SK-N-MC (cell line): Measurements from ENCODE around the gene ZNF618.

ENCODE experiments used
- DNase-seq: peaks from one replicate; pipeline ENCODE4 v3.0.0-alpha.2; 2011; ENCODE audit warnings: low read depth, low spot score
- H3K27ac ChIP-seq: fragments of 200-600 bp; sonication (generic); 2 replicates; pipeline ENCODE4 v1.5.1; 2016; ENCODE audit warnings: mixed run types
- H3K36me3 ChIP-seq: fragments of 200-600 bp; sonication (generic); 2 replicates; pipeline ENCODE4 v1.6.1; 2017; ENCODE audit warnings: antibody characterized with exemption, low read length, mixed read lengths; ENCODE audit not compliant: insufficient read depth
- H3K4me3 ChIP-seq: fragments of 200-600 bp; sonication (generic); 2 replicates; pipeline ENCODE4 v1.5.1; 2016
- H3K9ac ChIP-seq: fragments of 200-600 bp; sonication (generic); 2 replicates; pipeline ENCODE4 v1.8.0; 2017; ENCODE audit warnings: mixed run types, mixed read lengths; ENCODE audit not compliant: insufficient read length
- H3K9me3 ChIP-seq: fragments of 200-600 bp; sonication (generic); 2 replicates; pipeline ENCODE4 v1.6.1; 2017; ENCODE audit warnings: low read depth, mild to moderate bottlenecking, antibody characterized with exemption, low read length, moderate library complexity, mixed read lengths
- EZH2 ChIP-seq: fragments of 200-600 bp; sonication (generic); IDR thresholded peaks from one replicate; pipeline ENCODE4 v1.6.1; 2017; ENCODE audit warnings: antibody characterized with exemption
- FOXP2 ChIP-seq: optimal IDR thresholded peaks from 2 replicates; pipeline ENCODE3; 2011; ENCODE audit warnings: mild to moderate bottlenecking, moderate library complexity; ENCODE audit not compliant: insufficient read depth; ENCODE audit errors: extremely low read length, control extremely low read depth
- POLR2AphosphoS5 ChIP-seq: IDR thresholded peaks from 2 replicates; pipeline ENCODE4 v1.6.1; 2012; ENCODE audit warnings: mild to moderate bottlenecking, low read depth, low read length, borderline replicate concordance

Gene ZNF618

GRCh38 chr9:114046237-114046755, 170.2 kb downstream of the ZNF618 start:
- TF ChIP-seq POLR2AphosphoS5: no peak
- DNase-seq: no peak
- no peaks in the 10 kb centered on the region for H3K9me3 ChIP-seq

GRCh38 chr9:114046875-114047274, 170.8 kb downstream of the ZNF618 start:
- H3K4me3 ChIP-seq: no peak overlapping the region
- no peak overlapping the region for H3K27ac ChIP-seq
- H3K36me3 ChIP-seq: peaks cover 20% of the 10 kb centered on the region; the same call in 1 of the 2 replicates
- H3K9ac ChIP-seq: no peak overlapping the region
- TF ChIP-seq FOXP2 (no peak), POLR2AphosphoS5 (no peak), EZH2 (no peak)
- no peaks in the 10 kb centered on the region for H3K9me3 ChIP-seq
- no peak for DNase-seq

More at GRCh38 chr9:114046237-114046755, 170.2 kb downstream of the ZNF618 start:
- H3K36me3 ChIP-seq: peaks cover 20% of the 10 kb centered on the region; the same call in 1 of the 2 replicates
- H3K27ac ChIP-seq: no peak overlapping the region
- no peak overlapping the region for H3K4me3 ChIP-seq
- H3K9ac ChIP-seq: no peak overlapping the region

- H3K9me3 ChIP-seq: no peaks in the 10 kb centered on the region
- H3K9ac ChIP-seq: no peak overlapping the region
- DNase-seq: no peak
- no peak overlapping the region for H3K27ac ChIP-seq
- H3K36me3 ChIP-seq: peaks cover 20% of the 10 kb centered on the region; the same call in 1 of the 2 replicates
- no peak overlapping the region for H3K4me3 ChIP-seq
- TF ChIP-seq POLR2AphosphoS5 (no peak), FOXP2 (no peak), EZH2 (no peak)
Observed at GRCh38 chr9:114047717-114048116, 171.6 kb downstream of the ZNF618 start.

DNA sequence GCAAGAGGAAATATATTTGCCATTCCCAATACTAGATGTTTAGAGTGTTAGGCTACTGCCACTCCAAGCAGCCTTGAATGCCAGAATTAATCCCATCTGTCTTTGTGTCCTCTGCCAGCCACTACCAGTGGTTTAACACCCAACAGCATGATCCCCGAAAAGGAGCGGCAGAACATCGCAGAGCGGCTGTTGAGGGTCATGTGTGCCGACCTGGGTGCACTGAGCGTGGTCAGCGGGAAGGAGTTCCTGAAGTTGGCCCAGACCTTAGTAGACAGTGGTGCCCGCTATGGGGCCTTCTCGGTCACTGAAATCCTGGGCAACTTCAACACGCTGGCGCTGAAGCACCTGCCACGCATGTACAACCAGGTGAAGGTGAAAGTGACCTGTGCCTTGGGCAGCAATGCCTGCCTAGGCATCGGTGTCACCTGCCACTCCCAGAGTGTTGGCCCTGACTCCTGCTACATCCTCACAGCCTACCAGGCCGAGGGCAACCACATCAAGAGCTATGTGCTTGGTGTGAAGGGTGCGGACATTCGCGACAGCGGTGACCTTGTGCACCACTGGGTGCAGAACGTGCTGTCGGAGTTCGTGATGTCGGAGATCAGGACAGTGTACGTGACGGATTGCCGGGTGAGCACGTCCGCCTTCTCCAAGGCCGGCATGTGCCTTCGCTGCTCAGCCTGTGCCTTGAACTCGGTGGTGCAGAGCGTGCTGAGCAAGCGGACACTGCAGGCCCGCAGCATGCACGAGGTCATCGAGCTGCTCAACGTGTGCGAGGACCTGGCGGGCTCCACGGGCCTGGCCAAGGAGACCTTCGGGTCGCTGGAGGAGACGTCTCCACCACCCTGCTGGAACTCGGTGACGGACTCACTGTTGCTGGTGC, 172.7 kb downstream of the ZNF618 start:
- DNase-seq: no peak
- no peak overlapping the region for H3K4me3 ChIP-seq
- H3K36me3 ChIP-seq: peaks cover 18% of the 10 kb centered on the region; the same call in 1 of the 2 replicates
- no peak overlapping the region for H3K27ac ChIP-seq
- no peak overlapping the region for H3K9ac ChIP-seq
- no peak for TF ChIP-seq FOXP2
- no peaks in the 10 kb centered on the region for H3K9me3 ChIP-seq

DNA sequence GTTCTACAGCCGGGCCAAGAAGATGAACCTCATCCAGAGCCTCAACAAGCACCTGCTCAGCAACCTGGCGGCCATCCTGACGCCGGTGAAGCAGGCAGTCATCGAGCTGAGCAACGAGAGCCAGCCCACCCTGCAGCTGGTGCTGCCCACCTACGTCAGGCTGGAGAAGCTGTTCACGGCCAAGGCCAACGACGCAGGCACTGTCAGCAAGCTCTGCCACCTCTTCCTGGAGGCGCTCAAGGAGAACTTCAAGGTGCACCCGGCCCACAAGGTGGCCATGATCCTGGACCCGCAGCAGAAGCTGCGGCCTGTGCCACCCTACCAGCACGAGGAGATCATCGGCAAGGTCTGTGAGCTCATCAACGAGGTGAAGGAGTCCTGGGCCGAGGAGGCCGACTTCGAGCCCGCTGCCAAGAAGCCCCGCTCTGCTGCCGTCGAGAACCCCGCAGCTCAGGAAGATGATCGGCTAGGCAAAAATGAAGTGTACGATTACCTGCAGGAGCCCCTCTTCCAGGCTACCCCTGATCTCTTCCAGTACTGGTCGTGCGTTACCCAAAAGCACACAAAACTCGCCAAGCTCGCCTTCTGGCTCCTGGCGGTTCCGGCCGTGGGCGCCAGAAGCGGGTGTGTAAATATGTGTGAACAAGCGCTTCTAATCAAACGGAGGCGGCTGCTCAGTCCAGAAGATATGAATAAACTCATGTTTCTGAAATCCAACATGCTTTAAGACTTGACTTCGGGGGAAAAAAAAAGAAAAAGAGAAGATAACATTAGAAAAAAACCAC, 173.5 kb downstream of the ZNF618 start:
- no peak for TF ChIP-seq EZH2
- no peak for TF ChIP-seq POLR2AphosphoS5
- no peak for TF ChIP-seq FOXP2
- H3K9ac ChIP-seq: no peak overlapping the region
- peaks cover 18% of the 10 kb centered on the region; the same call in 1 of the 2 replicates for H3K36me3 ChIP-seq
- H3K27ac ChIP-seq: no peak overlapping the region
- no peaks in the 10 kb centered on the region for H3K9me3 ChIP-seq
- DNase-seq: no peak
- H3K4me3 ChIP-seq: no peak overlapping the region

DNA sequence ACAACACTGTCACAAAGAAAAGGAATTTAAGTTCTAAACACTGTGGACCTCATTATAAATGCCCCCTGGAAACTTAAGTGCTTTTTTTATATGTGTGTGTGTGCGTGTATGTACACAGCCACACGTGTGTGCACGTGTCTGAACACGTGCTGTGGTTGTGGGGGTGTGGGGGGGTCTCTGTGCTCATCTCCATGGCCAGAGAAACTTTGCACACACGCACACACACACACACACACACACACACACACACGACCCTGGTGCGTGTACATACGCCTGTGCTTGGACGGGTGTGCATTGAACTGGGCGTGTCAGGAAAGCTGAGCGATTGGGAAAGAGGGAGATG, 174.1 kb downstream of the ZNF618 start:
- DNase-seq: no peak
- H3K36me3 ChIP-seq: peaks cover 18% of the 10 kb centered on the region; the same call in 1 of the 2 replicates
- H3K9ac ChIP-seq: no peak overlapping the region
- H3K9me3 ChIP-seq: no peaks in the 10 kb centered on the region
- no peak overlapping the region for H3K27ac ChIP-seq
- no peak overlapping the region for H3K4me3 ChIP-seq
- no peak for TF ChIP-seq POLR2AphosphoS5
- no peak for TF ChIP-seq EZH2
- TF ChIP-seq FOXP2: no peak

- Histone ChIP-seq H3K4me3 (no peak overlapping the region), H3K27ac (no peak overlapping the region), H3K36me3 (peaks cover 18% of the 10 kb centered on the region; the same call in 1 of the 2 replicates), H3K9me3 (no peaks in the 10 kb centered on the region), H3K9ac (no peak overlapping the region)
- no peak for TF ChIP-seq POLR2AphosphoS5
- TF ChIP-seq EZH2: no peak
- TF ChIP-seq FOXP2: no peak
- no peak for DNase-seq
Observed at GRCh38 chr9:114050646-114051045, 174.5 kb downstream of the ZNF618 start.

- no peak overlapping the region for H3K27ac ChIP-seq
- no peak overlapping the region for H3K4me3 ChIP-seq
- H3K36me3 ChIP-seq: peaks cover 18% of the 10 kb centered on the region; the same call in 1 of the 2 replicates
- TF ChIP-seq FOXP2 (no peak), EZH2 (no peak), POLR2AphosphoS5 (no peak)
- no peak overlapping the region for H3K9ac ChIP-seq
- H3K9me3 ChIP-seq: no peaks in the 10 kb centered on the region
- DNase-seq: no peak
Observed at GRCh38 chr9:114051281-114051680, 175.2 kb downstream of the ZNF618 start.
